GM19025 (cell line): ENCODE data around the gene RAP1GAP.

Source experiments
- ATAC-seq: cut with Tn5 transposase; IDR thresholded peaks from one replicate; pipeline ENCODE4 v1.9.1; 2021; ENCODE audit warnings: mild to moderate bottlenecking, low read depth, moderate library complexity; ENCODE audit not compliant: unreplicated experiment

The RAP1GAP gene

GRCh38 chr1:21614419-21615115 is 54.6 kb downstream of the RAP1GAP start:
- no peak for ATAC-seq

DNA sequence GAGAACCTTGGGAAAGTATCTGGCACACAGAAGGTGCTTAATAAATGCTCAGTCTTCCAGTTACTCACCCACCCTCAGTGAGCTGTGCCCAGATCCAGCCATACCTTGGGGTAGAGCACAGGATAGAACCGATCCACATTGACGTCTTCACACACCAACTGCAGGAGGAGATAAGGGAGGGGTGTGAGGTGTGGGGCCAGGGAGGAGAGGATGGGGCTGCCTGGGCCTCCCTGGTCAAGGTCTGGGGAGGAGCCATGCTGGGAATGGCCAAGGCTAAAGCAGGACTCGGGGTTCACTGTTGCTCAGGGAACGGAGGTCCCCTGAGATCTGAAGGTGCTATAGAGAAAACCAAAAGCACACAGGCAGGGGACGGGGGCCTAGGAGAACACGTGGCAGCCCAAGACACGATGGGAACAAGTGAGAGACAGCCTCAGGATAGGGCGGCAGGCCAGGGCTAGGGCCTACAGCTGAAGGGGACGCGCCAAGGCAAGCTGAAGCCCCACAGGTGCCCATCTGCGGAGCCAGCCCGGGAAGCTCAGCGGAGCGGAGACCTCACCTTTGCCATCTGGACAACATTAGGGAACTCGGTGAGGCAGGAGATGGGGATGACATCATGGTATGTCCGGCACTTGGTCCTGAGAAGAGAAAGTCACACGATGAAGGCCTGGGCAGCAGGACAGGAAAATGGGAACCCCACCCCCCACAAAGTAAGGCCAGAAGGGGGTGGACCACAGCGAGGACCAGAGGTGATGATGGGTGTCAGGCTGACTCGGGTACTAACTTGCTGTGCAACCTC is 55.9 kb downstream of the RAP1GAP start:
- ATAC-seq: no peak

DNA sequence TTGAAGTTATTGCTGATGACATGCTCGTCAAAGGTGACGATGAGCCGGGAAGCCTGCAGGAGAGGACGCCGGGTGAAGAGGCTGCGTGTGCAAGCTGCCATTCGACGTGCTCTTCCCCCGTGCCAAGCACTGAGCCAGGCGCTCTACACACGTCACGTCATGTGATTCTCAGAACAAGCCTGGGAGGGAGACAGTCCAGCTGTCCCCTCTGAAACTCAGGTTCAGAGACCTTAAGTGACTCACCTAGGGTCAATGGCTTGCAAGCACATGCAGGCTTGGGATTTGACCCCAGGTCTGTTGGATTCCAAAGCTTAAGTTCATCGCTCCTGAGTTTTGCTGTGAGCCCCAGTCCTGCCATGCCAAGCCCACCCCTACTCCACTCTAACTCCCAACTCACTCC is 57.1 kb downstream of the RAP1GAP start:
- no peak for ATAC-seq

DNA sequence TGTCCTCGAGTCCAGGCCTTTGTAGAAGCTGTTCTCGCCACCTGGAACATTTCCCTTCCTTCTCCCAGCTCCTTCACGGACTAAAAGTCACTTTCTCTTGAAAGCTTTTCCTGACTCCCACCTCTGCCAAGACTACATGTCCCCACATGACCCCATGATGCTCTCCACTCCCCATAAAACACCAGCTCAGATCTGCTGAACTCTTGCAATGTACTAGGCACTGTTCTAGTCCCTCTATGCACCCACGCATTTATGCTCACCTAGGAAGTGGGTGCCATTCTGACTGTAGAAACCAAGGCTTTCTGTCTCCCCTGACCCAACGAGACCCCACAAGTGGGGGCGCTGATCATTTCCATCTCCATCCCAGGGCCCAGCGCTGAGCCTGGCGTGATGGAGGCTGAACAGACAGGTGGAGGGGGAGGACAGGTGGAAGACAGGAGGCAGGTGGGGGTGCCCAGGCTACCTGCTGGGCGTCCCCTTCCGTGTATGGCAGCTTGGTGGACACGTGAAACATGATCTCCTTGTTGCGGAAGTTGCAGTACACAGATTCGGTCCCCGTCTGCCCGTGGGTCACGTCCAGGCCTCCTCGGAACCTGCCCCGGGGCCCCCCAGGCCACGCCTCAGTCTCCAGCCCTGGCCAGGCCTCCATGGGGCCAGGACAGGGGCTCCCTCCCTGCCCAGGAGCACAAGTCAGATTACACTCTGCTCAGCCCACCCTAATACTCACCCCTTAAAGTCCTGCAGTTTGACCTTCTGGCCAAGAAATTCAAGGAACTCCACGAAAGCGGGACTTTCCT is 58.0 kb downstream of the RAP1GAP start:
- ATAC-seq: no peak

- no peak for ATAC-seq
Measured at GRCh38 chr1:21610027-21610426, 59.1 kb downstream of the RAP1GAP start.

- ATAC-seq: no peak
Measured at GRCh38 chr1:21608798-21609197, 60.4 kb downstream of the RAP1GAP start.

DNA sequence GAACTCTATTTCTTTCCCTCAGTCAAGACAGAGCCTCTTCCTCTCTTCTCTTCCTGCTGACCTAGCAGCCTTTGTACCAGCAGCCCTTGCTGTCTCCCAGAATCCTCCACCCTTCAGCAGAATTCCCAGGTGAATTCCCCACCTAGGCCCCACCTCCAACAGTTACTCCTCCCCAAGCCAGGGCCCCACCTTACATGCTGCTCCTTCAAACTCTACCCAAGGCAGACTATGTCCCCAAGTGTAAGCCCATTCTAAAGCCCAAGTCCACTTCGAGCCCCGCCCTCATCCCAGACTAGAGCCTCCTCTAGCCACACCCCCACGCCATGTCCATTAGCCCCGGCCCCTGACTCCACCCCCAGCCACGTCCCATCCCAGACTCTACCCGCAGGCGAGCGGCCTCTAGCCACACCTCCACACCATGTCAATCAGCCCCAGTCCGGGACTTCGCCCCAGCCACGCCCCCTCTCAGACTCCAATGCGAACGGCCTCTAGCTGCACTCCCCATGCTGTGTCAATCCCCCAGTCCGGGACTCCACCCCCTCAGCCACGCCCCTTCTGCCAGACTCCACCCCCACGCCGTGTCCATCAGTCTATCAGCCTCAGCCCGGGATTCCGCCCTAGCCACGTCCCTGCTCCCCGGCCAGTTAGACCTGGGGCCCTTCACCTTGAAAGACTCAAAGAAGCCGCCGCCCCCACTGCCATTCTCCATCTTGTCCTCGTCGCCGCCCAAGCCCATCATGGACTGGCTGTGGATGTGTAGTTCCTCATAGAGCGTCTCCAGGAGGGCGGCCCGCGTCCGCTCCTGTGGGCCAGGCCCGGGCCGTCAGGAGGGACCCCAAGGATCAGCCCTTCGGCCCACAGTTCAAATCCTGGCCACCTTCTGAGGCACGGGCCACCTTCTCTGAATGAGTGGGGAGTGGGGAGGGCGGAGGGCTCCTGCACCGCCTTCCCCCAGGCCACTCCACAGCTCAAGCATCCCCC is 61.3 kb downstream of the RAP1GAP start:
- ATAC-seq: no peak

GRCh38 chr1:21605964-21606705 is 63.0 kb downstream of the RAP1GAP start:
- no peak for ATAC-seq

DNA sequence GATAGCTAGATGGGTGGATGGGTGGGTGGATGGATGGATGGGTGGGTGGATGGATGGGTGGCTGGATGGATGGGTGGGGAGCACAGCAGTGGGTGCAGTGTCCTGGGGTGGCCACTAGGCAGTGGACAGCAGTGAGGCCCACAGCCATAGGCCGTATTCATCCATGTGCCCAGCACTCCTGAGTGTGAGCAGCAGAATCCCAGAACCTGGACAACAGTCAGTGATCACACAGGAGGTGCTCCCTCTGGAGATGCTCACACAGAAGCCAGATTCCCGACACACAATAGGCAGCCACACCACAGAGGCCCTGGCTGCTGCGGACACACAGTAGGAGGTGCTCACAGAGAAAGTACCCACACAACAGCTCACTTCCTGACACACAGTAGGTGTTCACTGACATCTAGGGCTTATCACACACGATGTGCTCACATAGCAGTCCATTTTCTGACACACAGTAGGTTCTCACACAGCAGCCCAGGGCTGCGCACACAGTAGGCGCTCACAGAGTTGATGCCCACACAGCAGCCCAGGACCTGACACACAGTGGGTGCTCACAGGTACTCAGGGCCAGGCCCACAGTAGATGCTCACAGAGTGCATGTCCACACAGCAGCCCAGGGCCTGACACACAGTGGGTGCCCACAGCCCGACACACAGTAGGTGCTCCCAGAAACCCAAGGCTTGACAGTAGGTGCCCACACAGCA is 64.0 kb downstream of the RAP1GAP start:
- ATAC-seq: no peak

DNA sequence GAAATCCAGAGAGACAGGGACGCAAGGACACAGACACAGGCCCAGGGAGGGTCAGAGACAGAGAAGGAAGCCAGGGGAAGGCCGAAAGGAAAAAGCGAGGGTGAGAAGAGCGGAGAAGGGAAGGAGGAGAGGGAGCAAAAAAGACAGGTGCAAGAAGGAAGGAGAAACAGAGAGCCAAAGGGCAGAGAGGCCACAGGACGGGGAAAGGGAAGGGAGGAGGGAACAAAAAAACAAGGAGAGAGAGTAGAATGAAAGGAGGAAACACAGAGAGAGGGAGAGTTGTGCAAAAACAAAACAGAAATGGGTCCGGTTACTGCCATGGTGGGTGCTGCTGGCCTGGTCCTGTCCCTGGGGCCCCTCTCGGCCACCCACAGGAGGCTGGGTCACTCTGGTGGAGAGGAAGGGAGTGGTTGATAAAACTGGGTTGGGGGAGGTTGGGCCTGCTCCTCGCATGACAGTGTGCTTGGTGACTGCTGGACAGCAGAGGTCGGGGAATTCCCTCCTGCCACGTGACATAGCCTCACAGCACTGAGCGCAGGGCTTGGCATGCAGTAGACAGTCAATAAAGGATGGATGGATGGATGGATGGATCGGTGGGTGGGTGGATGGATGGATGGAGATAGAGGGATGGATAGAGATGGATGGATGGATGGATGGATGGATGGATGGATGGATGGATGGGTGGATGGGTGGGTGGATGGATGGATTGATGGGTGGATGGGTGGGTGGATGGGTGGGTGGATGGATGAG is 64.8 kb downstream of the RAP1GAP start:
- ATAC-seq: no peak

GRCh38 chr1:21603177-21604138 is 65.7 kb downstream of the RAP1GAP start:
- no peak for ATAC-seq

DNA sequence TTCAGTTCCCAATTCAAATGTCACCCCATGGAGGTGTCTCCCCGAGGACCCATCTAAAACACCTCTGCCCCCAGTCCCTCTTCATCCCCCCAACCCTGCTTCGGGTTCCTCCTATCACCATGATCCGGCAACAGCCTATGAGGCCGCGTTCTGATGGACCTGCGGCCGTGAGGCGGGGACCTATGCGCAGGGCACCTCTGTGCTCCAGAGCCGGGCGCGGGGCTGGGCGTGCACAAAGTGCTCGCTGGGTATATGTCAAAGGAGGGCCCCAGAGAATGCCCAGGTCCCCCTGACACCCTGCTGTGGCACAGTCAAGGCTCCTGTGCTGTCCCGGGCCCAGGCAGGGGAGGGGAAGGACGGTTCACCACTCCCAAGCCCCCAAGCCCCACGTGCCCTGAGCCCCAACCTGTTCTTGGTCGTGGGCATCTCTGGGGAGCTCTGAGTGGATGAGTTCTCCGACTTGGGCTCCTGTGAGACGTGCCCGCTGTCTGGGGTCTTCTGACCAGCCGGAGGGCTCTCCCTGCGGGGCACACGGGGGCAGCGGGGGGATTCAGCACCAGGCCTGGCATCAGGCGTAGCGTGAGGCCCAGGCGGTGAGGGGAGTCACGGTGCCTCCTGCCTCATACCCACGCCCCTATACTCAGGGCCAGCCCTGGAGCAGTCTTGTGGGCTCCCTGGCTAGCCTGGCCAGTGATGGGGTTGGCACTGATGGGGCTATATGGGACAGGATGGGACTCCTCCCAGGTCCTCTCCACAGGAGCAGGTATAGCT is 67.7 kb downstream of the RAP1GAP start:
- ATAC-seq: no peak

- ATAC-seq: no peak
Measured at GRCh38 chr1:21599402-21599801, 69.8 kb downstream of the RAP1GAP start.

- ATAC-seq: no peak
Measured at GRCh38 chr1:21598904-21599303, 70.3 kb downstream of the RAP1GAP start.

GRCh38 chr1:21598417-21598816 is 70.7 kb downstream of the RAP1GAP start:
- no peak for ATAC-seq

- no peak for ATAC-seq
Measured at GRCh38 chr1:21597753-21598152, 71.4 kb downstream of the RAP1GAP start.
